Measurements from ENCODE around the gene ASIC1. TPM values are rescaled to one million over a fixed set of nuclear protein-coding genes. Genes with fewer than 3 reads are reported as not detected.

ASIC1 gene
- total RNA-seq, 2 experiments from 2014 or later = 31.3 to 33.3 TPM

DNA sequence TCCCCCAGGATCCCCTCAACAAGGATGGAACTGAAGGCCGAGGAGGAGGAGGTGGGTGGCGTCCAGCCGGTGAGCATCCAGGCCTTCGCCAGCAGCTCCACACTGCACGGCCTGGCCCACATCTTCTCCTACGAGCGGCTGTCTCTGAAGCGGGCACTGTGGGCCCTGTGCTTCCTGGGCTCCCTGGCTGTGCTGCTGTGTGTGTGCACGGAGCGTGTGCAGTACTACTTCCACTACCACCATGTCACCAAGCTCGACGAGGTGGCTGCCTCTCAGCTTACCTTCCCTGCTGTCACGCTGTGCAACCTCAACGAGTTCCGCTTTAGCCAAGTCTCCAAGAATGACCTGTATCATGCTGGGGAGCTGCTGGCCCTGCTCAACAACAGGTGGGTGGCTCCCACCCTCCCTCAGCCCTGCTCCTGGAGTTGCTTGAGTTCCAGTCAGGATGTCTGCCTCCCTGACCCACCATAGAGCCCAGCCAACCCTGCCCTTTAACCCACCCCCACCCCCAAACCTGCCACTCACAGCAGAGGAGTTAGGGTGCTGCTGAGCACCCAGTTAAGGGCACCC is 1.4 kb downstream of the ASIC1 start:
- Mint-ChIP-seq H3K27me3 (peaks cover 5% of the 10 kb centered on the region), H3K27ac (peak overlapping the region; percentile 91), H3K9me3 (no peaks in the 10 kb centered on the region), H3K4me3 (peak overlapping the region; percentile 78), H3K4me1 (peaks cover 61% of the 10 kb centered on the region), H3K36me3 (peaks cover 17% of the 10 kb centered on the region)
- POLR2A ChIA-PET = interaction anchor here (0.6 to 2.8 kb wide), 13 partner anchors 12 to 317 kb away, joined by 3 to 17 read pairs (median 4); partner anchors contain the start of genes CERS5, COX14, RACGAP1 and SMARCD1
- peak; percentile 63 for DNase-seq
- peak; percentile 53 for ATAC-seq (ENCODE audit: low read depth)

DNA sequence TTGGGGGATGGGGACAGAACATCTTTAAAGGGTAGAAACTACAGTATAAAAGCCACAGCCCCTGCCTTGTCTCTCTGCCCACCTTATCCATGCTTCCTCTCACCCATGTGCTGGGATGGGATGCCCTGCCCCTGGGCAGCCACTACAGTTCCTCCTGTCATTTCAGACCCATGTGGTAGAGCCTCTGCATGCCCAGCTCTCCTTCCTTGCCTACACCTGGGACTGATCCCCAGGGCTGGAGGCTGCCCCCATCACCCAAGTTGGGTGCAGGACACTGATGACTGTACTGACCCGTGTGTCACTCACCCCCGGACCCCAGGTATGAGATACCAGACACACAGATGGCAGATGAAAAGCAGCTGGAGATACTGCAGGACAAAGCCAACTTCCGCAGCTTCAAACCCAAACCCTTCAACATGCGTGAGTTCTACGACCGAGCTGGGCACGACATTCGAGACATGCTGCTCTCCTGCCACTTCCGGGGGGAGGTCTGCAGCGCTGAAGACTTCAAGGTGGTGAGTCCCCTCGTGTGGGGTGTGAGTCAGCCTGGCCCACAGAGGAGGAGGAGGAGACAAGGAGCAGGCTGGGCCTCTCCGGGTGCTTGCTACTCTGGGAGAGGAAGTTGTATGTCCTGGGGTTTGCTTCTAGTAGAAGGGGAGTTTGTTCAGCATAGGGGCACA is 2.2 kb downstream of the ASIC1 start:
- Mint-ChIP-seq H3K4me1 (peaks cover 61% of the 10 kb centered on the region), H3K4me3 (peak overlapping the region; percentile 78)
- POLR2A ChIA-PET = interaction anchor here (0.6 to 2.8 kb wide), 15 partner anchors 9 to 318 kb away, joined by 3 to 17 read pairs (median 4); partner anchors contain the start of genes CERS5, COX14, RACGAP1 and SMARCD1

DNA sequence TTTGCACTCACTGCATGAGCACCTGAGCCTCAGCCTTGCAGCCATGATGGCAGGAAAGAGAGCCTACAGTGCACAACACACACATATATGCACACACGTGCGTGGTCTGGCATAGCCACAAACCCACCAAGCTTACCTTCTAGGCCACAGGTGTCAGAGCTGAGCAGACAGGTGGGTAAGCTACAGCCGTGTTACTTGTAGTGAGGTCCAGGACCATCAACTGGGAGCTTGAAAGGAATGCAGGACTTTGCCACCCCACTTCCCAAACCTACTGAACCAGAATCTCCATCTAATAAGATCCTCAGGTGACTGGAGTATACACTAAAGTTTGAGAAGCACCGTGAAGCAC is 2.7 kb downstream of the ASIC1 start:
- peaks cover 18% of the 10 kb centered on the region for H3K36me3 Mint-ChIP-seq
- H3K27ac Mint-ChIP-seq = peak overlapping the region; percentile 91
- no peak for ATAC-seq (ENCODE audit: low read depth)
- peaks cover 4% of the 10 kb centered on the region for H3K27me3 Mint-ChIP-seq
- no peak for DNase-seq
- peak overlapping the region; percentile 78 for H3K4me3 Mint-ChIP-seq
- H3K9me3 Mint-ChIP-seq = no peaks in the 10 kb centered on the region
- H3K4me1 Mint-ChIP-seq = peaks cover 61% of the 10 kb centered on the region
- POLR2A ChIA-PET = interaction anchor here (0.6 to 2.8 kb wide), 8 partner anchors 8 to 318 kb away, joined by 3 to 17 read pairs (median 6); partner anchors contain the start of genes CERS5, COX14, RACGAP1 and TMBIM6

More for the DNA sequence above, 2.2 kb downstream of the ASIC1 start:
- H3K27ac Mint-ChIP-seq = peak overlapping the region; percentile 91
- H3K27me3 Mint-ChIP-seq = peaks cover 4% of the 10 kb centered on the region
- H3K36me3 Mint-ChIP-seq = peaks cover 18% of the 10 kb centered on the region
- ATAC-seq (ENCODE audit: low read depth) (peak; percentile 79), DNase-seq (peak; percentile 74)
- H3K9me3 Mint-ChIP-seq = no peaks in the 10 kb centered on the region

DNA sequence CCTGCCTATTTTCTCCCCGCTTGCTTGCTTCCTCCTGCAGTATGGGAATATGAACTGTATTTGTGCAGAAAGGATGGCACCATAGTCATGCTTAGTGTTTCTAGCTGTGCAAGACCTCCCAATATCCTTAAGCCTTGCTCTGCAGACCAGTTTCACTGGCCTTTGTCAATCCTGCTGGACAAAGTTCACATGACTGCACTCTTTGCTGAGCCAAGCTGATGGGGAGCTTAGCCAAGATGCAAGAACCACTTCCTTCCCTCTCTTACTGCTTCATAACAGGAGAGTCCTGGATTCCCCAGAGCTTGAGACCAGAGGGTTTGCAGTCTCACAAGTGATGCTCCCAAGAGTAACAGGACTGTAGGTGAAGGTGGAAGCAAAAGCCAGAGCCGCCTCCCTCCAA is 3.8 kb downstream of the ASIC1 start:
- peak overlapping the region; percentile 76 for H3K27ac Mint-ChIP-seq
- peaks cover 4% of the 10 kb centered on the region for H3K27me3 Mint-ChIP-seq
- ATAC-seq (ENCODE audit: low read depth) (no peak), DNase-seq (no peak)
- POLR2A ChIA-PET = interaction anchor here (0.9 kb wide), 1 partner anchor 9 kb away, joined by 3 read pairs; no protein-coding TSS in a partner anchor
- H3K36me3 Mint-ChIP-seq = peaks cover 18% of the 10 kb centered on the region
- H3K9me3 Mint-ChIP-seq = no peaks in the 10 kb centered on the region
- H3K4me1 Mint-ChIP-seq = peaks cover 55% of the 10 kb centered on the region
- H3K4me3 Mint-ChIP-seq = peak overlapping the region; percentile 46

DNA sequence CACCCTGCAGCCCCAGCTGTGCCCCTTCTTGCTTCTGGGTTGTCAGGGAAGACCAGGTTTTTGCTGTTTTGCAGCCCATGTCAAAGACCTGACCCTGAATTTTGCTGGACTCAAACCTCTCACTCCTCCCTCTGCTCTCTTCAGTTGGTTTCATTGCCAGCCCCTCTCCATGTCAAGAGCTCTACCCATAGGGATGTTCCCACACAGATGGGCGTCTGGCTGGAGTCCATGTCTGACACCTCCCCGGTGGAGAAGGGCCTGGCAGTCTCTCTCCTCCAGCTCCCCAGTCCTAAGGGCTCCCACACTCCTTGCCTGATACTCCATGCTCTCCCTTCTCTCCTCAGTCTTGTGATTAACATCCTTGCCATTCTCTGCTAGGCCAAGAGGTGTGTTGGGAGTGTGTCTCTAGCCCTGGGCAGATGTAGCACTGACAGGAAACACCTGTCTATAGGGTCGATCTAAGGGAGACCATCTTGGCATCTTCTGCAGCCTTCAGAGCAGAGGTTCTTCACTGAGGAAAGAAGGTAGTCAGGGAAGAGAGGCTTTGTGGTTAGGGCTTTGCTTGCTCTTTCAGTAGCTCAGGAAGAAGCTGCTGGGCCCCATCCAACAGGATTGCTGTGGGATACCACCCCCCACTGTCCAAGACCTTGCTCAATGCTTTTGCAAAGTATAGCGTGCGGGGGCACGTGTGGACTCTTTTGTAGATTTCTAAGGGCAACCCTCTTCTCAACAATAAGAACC is 4.7 kb downstream of the ASIC1 start:
- no peak for ATAC-seq (ENCODE audit: low read depth)
- Mint-ChIP-seq H3K27me3 (peaks cover under 1% of the 10 kb centered on the region), H3K4me3 (peak overlapping the region; percentile 2), H3K36me3 (peaks cover 18% of the 10 kb centered on the region), H3K27ac (peak overlapping the region; percentile 8), H3K9me3 (no peaks in the 10 kb centered on the region), H3K4me1 (peaks cover 47% of the 10 kb centered on the region)
- POLR2A ChIA-PET = no interaction called here
- no peak for DNase-seq

DNA sequence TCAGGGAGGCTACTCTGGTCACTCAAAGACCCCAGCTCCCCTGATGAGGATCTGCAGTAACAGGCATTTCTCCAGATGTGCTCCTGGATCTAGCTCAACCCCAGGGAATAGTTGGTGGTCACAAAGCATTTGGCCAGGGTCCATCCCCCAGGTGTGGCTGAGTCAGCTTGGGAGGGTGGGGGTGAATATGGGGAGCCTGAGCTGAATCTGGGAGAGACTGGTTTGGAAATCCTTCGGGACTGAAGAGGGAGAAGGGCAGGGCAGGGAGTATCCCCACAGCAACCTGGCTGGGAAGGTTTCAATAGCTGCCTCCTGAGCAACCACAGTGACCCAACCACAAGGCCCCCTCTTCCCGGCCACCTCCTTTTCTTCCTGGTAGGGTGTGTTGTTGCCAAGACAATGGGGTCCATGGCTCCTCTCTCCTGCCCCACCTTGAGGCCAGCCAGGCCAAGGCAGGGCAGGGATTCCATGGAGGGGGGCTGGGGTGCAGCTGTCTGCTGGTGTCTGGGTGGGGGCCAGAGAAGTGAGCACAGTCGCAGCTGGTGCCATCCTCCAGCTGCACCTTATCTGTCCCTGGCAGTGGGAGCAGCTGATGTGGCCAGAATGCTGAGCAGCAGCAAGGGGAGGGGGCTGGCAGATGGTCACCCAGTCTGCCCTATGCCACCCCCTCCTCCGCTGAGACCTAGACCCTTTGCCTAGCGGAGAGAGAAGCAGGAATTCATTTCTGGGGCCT is 5.5 kb downstream of the ASIC1 start:
- Mint-ChIP-seq H3K4me3 (no peak overlapping the region), H3K9me3 (no peaks in the 10 kb centered on the region), H3K4me1 (peaks cover 46% of the 10 kb centered on the region), H3K36me3 (peaks cover 18% of the 10 kb centered on the region), H3K27me3 (no peaks in the 10 kb centered on the region), H3K27ac (no peak overlapping the region)
- ATAC-seq (ENCODE audit: low read depth) (no peak), DNase-seq (no peak)
- POLR2A ChIA-PET = no interaction called here

DNA sequence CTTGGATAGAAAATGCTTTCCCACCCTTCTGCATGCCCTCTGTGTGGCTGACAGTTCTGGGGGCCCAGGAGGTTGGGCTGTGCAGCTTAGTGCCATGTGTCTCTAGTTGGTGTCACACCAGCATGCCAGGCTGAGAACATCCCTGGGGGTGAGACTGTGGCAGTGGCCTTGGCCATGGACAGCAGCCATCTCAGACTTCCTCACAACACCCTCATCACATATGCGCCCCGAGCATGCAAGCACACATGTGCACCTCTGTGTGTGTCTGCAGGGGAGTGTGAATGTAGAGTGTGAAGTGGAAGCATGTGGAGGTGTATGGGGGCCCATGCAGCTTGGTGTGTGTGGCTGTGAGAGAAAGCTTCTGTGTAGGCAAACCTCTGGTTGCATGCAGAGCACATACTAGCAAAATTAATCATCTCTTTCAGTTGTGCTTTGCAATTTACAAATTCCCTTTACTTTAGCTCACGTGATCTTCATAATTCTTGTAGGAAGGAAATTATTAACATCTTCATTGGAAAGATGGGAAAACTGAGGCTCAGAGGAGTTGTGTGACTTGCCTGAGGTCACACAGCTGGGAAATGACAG is 8.4 kb downstream of the ASIC1 start:
- no peak overlapping the region for H3K4me3 Mint-ChIP-seq
- H3K27ac Mint-ChIP-seq = no peak overlapping the region
- H3K36me3 Mint-ChIP-seq = peaks cover 25% of the 10 kb centered on the region
- POLR2A ChIA-PET = interaction anchor here (1.4 kb wide), 1 partner anchor 40 kb away, joined by 3 read pairs; the partner anchor contains the start of gene RACGAP1
- no peaks in the 10 kb centered on the region for H3K27me3 Mint-ChIP-seq
- H3K9me3 Mint-ChIP-seq = no peaks in the 10 kb centered on the region
- peaks cover 30% of the 10 kb centered on the region for H3K4me1 Mint-ChIP-seq
- DNase-seq (no peak), ATAC-seq (ENCODE audit: low read depth) (no peak)

DNA sequence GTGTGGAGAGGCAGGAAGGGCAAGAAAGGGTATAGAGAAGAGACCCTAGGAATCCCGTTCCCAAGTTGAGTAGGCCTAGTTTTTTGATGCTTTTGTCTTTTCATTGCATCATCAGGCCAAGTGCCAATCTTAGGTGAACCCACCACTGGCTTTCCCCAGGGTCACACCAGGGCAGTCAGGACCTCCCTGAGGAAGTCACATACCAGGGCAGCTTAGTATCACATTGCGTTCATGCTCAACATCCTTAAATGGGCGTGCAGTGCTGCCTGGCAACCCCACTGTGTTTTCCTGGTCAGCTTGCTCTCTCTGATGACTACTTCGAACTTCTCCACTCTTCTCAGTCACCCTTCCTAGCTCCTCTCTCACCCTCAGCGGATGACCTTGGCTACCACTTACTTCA is 9.0 kb downstream of the ASIC1 start:
- H3K4me3 Mint-ChIP-seq = no peak overlapping the region
- H3K4me1 Mint-ChIP-seq = peaks cover 26% of the 10 kb centered on the region
- H3K27me3 Mint-ChIP-seq = no peaks in the 10 kb centered on the region
- H3K9me3 Mint-ChIP-seq = no peaks in the 10 kb centered on the region
- H3K27ac Mint-ChIP-seq = no peak overlapping the region
- H3K36me3 Mint-ChIP-seq = peaks cover 20% of the 10 kb centered on the region
- DNase-seq = no peak
- POLR2A ChIA-PET = interaction anchor here (0.6 to 1.4 kb wide), 2 partner anchors 41 to 247 kb away, joined by 3 read pairs; partner anchors contain the start of gene RACGAP1
- no peak for ATAC-seq (ENCODE audit: low read depth)

DNA sequence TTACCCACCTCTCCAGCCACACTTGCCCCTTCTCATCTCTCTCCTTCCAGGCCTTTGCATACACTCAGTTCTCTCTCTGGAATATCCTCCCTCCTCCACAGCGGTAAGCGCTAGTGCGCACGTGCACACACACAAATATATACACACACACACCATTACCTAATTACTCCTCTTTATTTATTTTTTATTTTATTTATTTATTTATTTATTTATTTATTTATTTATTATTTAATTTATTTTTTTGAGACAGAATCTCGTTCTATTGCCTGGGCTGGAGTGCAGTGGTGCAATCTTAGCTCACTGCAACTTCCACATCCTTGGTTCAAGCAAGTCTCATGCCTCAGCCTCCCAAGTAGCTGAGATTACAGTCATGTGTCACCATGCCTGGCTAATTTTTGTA is 11.7 kb downstream of the ASIC1 start:
- peaks cover 9% of the 10 kb centered on the region for H3K36me3 Mint-ChIP-seq
- H3K27ac Mint-ChIP-seq = no peak overlapping the region
- peaks cover 12% of the 10 kb centered on the region for H3K4me1 Mint-ChIP-seq
- no peaks in the 10 kb centered on the region for H3K9me3 Mint-ChIP-seq
- ATAC-seq (ENCODE audit: low read depth) (no peak), DNase-seq (no peak)
- POLR2A ChIA-PET = no interaction called here
- H3K27me3 Mint-ChIP-seq = no peaks in the 10 kb centered on the region
- H3K4me3 Mint-ChIP-seq = no peak overlapping the region

DNA sequence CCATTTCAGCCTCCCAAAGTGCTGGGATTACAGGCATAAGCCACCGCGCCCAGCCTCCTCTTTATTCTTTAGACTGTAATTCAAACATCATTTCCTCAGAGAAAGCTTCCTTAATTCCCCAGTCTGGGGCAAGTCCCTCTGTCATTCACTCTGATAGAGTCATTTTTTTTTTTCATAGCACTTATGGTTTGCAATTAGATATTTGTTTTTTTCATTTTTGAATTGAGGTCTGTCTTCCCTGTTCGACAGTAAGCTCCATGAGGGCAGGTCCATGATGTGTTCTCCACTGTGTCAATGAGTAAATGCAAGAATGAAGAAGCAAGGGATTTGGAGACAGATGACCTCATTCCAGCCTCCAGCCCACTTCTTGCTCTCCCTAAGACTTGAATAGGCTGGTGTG is 12.1 kb downstream of the ASIC1 start:
- POLR2A ChIA-PET = no interaction called here
- H3K27ac Mint-ChIP-seq = no peak overlapping the region
- H3K36me3 Mint-ChIP-seq = peaks cover 8% of the 10 kb centered on the region
- H3K4me1 Mint-ChIP-seq = peaks cover 12% of the 10 kb centered on the region
- H3K9me3 Mint-ChIP-seq = no peaks in the 10 kb centered on the region
- H3K4me3 Mint-ChIP-seq = no peak overlapping the region
- no peak for ATAC-seq (ENCODE audit: low read depth)
- no peak for DNase-seq
- H3K27me3 Mint-ChIP-seq = no peaks in the 10 kb centered on the region

DNA sequence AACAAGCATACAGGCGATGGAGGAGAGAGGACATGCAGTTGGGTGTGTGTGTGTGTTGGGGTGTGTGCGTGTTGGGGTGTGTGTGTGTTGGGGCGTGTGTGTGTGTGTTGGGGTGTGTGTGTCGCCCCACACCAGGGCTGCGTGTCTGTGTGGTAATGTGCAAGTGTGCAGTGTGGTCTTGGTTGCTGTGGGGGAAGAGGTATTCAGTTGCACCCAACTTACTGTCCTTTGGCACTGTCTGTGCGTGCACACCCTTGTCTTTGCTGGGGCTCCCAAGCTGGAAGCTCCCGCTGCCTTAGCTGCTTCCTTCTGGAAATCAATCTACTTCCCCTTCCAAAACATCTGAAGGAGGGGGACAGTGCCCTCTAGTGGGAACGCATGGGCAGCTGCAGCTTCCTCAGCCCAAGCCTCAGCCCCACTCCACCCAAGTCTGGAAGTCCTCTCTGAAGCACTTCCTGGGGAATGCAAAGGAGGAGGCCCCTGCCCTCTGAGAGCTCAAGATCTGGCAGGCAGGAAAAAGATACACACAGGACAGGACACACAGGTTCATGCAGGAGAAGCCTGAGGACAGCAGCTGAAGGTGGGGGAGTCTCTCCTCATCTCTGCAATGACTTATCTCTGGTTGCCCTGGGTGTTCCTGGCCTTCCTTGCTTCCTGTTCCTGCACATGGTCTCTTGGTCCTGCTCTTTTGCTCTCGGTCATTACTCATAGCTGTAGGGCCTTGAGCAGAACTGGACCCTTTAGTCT is 13.1 kb downstream of the ASIC1 start:
- Mint-ChIP-seq H3K27me3 (no peaks in the 10 kb centered on the region), H3K4me1 (peaks cover 12% of the 10 kb centered on the region), H3K27ac (peak overlapping the region; percentile 21), H3K4me3 (no peak overlapping the region), H3K9me3 (no peaks in the 10 kb centered on the region), H3K36me3 (peaks cover 7% of the 10 kb centered on the region)
- DNase-seq (peak; percentile 68), ATAC-seq (ENCODE audit: low read depth) (peak; percentile 53)
- POLR2A ChIA-PET = interaction anchor here (0.7 to 1.9 kb wide), 3 partner anchors 9 to 14 kb away, joined by 3 to 6 read pairs (median 4); no protein-coding TSS in a partner anchor

DNA sequence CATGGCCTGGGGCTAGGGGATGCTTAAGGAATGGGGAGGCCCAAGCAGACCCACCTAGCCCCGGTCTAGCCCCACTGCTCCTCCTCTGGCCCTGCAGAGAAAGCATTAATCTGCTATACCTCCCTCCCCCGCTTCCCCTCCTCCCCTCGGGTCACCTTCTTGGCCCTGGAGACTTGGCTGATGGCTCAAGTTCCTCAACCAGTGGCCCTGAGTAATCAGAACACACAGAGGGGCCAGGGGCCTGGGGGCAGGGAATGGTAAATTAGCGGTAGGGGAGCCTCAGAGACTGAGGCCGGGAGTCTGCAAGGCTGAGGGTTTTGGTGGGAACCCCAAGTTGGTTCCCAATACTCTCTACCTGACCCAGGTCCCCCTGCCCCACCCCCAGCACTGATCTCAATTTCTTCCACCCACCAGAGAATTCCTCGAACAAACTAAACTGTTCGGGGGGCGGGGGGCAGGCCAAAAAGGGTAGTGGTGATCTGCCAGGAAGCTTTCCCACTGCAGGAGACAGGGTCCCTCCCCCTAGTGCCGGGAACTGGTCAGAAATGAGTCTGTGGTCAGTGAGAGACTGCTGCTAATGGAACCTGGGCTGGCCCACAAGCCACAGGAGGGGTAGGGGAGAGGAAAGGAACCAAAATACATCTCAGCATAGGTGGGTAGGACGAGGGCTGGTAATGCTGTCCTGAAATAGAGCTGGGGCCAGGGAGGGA is 15.0 kb downstream of the ASIC1 start:
- POLR2A ChIA-PET = no interaction called here
- Mint-ChIP-seq H3K36me3 (peaks cover 7% of the 10 kb centered on the region), H3K27ac (no peak overlapping the region), H3K4me3 (no peak overlapping the region), H3K9me3 (no peaks in the 10 kb centered on the region), H3K4me1 (peaks cover 12% of the 10 kb centered on the region), H3K27me3 (no peaks in the 10 kb centered on the region)
- DNase-seq = no peak
- ATAC-seq (ENCODE audit: low read depth) = no peak

All from activated naive CD8-positive, alpha-beta T cell treated with anti-CD3 and anti-CD28 coated beads, Interleukin-2, amount 10 ng/mL, durations not matched to agents 7 days and 5 days (primary cell).